A673 (cell line): ENCODE measurements around the gene ARPP21. TPM values are rescaled to one million over a fixed set of nuclear protein-coding genes. Genes with fewer than 3 reads are reported as not detected.

Source experiments
- BruUV-seq: library from RNA; stranded (reverse); fragments of 400-500 nt; replicated peaks from 2 replicates; lab custom pipeline; 2021; lab: Mats Ljungman, UMichigan
- CTCF ChIA-PET: fragments of 300-600 bp; sonication (Branson Sonifier 250); formaldehyde crosslinking; loops from one replicate; lab custom pipeline; 2022; ENCODE audit warnings: antibody characterized with exemption; lab: Charles Lee
- POLR2A ChIA-PET: fragments of 300-600 bp; sonication (Branson Sonifier 250); formaldehyde crosslinking; loops from one replicate; lab custom pipeline; 2022; ENCODE audit warnings: antibody characterized with exemption; ENCODE audit not compliant: low non-redundant PET; lab: Charles Lee
- DNase-seq: peaks from one replicate; pipeline ENCODE4 v3.0.0-alpha.2; 2015; ENCODE audit warnings: low spot score
- H3K27ac ChIP-seq: fragments of 200-600 bp; sonication (generic); 2 replicates; pipeline ENCODE4 v1.5.1; 2016; ENCODE audit warnings: mixed run types, low read depth, mild to moderate bottlenecking, mixed read lengths, antibody characterized with exemption, low read length; ENCODE audit not compliant: poor library complexity, severe bottlenecking
- H3K27me3 ChIP-seq: fragments of 200-600 bp; sonication (generic); replicated peaks from 2 replicates; pipeline ENCODE4 v1.6.1; 2017; ENCODE audit warnings: mixed run types, low read depth, mild to moderate bottlenecking, mixed read lengths, antibody characterized with exemption, low read length; ENCODE audit not compliant: insufficient read depth, poor library complexity
- H3K36me3 ChIP-seq: fragments of 200-600 bp; sonication (generic); 2 replicates; pipeline ENCODE4 v1.6.1; 2016; ENCODE audit warnings: mixed run types, mild to moderate bottlenecking, mixed read lengths, antibody characterized with exemption, low read length; ENCODE audit not compliant: insufficient read depth, poor library complexity, severe bottlenecking
- H3K4me1 ChIP-seq: fragments of 200-600 bp; sonication (generic); 2 replicates; pipeline ENCODE4 v1.6.1; 2017; ENCODE audit warnings: mixed run types, mild to moderate bottlenecking, mixed read lengths, antibody characterized with exemption, low read length; ENCODE audit not compliant: insufficient read depth, poor library complexity, severe bottlenecking
- H3K4me3 ChIP-seq: fragments of 200-600 bp; sonication (generic); 2 replicates; pipeline ENCODE4 v1.5.1; 2016; ENCODE audit warnings: low read depth, mixed run types, mild to moderate bottlenecking, mixed read lengths, low read length; ENCODE audit not compliant: poor library complexity, severe bottlenecking
- H3K9me3 ChIP-seq: fragments of 200-600 bp; sonication (generic); 2 replicates; pipeline ENCODE4 v1.6.1; 2016; ENCODE audit warnings: mixed run types, low read depth, mild to moderate bottlenecking, mixed read lengths, antibody characterized with exemption, low read length; ENCODE audit not compliant: poor library complexity, severe bottlenecking
- CTCF ChIP-seq: fragments of 300-800, 200-600 bp; sonication (generic); conservative IDR thresholded peaks from 2 replicates; pipeline ENCODE4 v1.5.1; 2017; ENCODE audit warnings: low read depth, mild to moderate bottlenecking, antibody characterized with exemption, low read length, moderate library complexity, mixed read lengths
- EZH2 ChIP-seq: fragments of 200-600 bp; sonication (generic); IDR thresholded peaks from 2 replicates; pipeline ENCODE4 v1.6.1; 2017; ENCODE audit warnings: borderline replicate concordance, low read depth, mild to moderate bottlenecking, mixed read lengths, antibody characterized with exemption, low read length; ENCODE audit not compliant: poor library complexity, severe bottlenecking
- intact Hi-C: fragments of 100-400 bp; cut with micrococcal nuclease; formaldehyde crosslinking; loops from one replicate; pipeline ENCODE4 v1.10.0; 2022; ENCODE audit not compliant: unreplicated experiment
- total RNA-seq: library from RNA; stranded (reverse); gene quantifications from 2 replicates; pipeline ENCODE4 v1.2.3, GENCODE V29; 2021

The ARPP21 gene
- total RNA-seq, 1 experiment from 2014 or later, result not detected

- no TSS peak for BruUV-seq
- TF ChIP-seq EZH2, result no peak
- no peak for TF ChIP-seq CTCF
- no peak for DNase-seq
- ChIA-PET POLR2A (no interaction called here), CTCF (no interaction called here)
- Histone ChIP-seq H3K27ac (no peak overlapping the region), H3K4me1 (no peaks in the 10 kb centered on the region), H3K9me3 (no peaks in the 10 kb centered on the region), H3K4me3 (no peak overlapping the region), H3K27me3 (no peaks in the 10 kb centered on the region), H3K36me3 (no peaks in the 10 kb centered on the region)
- intact Hi-C loops, result no loop called here
Observed at GRCh38 chr3:35781558-35781957, 142.2 kb downstream of the ARPP21 start.

- DNase-seq, result no peak
- no peaks in the 10 kb centered on the region for H3K4me1 ChIP-seq
- H3K27ac ChIP-seq, result no peak overlapping the region
- ChIA-PET CTCF (no interaction called here), POLR2A (no interaction called here)
- no peaks in the 10 kb centered on the region for H3K36me3 ChIP-seq
- intact Hi-C loops, result no loop called here
- no peaks in the 10 kb centered on the region for H3K9me3 ChIP-seq
- no TSS peak for BruUV-seq
- no peak for TF ChIP-seq EZH2
- no peak for TF ChIP-seq CTCF
- H3K4me3 ChIP-seq, result no peak overlapping the region
- no peaks in the 10 kb centered on the region for H3K27me3 ChIP-seq
Observed at GRCh38 chr3:35782355-35782754, 143.0 kb downstream of the ARPP21 start.

GRCh38 chr3:35784169-35784568 lies 144.8 kb downstream of the ARPP21 start:
- H3K4me3 ChIP-seq, result no peak overlapping the region
- no peak for TF ChIP-seq EZH2
- no peak for TF ChIP-seq CTCF
- no peak overlapping the region for H3K27ac ChIP-seq
- DNase-seq, result no peak
- H3K36me3 ChIP-seq, result no peaks in the 10 kb centered on the region
- no TSS peak for BruUV-seq
- no peaks in the 10 kb centered on the region for H3K4me1 ChIP-seq
- no peaks in the 10 kb centered on the region for H3K9me3 ChIP-seq
- intact Hi-C loops, result no loop called here
- no peaks in the 10 kb centered on the region for H3K27me3 ChIP-seq
- CTCF ChIA-PET, result no interaction called here
- POLR2A ChIA-PET, result no interaction called here
